HG03108 (cell line): Measurements from ENCODE around the gene DNAJB1.

Source experiments
- ATAC-seq: cut with Tn5 transposase; IDR thresholded peaks from one replicate; pipeline ENCODE4 v1.9.1; 2021; ENCODE audit warnings: moderate library complexity; ENCODE audit not compliant: unreplicated experiment

The DNAJB1 gene

DNA sequence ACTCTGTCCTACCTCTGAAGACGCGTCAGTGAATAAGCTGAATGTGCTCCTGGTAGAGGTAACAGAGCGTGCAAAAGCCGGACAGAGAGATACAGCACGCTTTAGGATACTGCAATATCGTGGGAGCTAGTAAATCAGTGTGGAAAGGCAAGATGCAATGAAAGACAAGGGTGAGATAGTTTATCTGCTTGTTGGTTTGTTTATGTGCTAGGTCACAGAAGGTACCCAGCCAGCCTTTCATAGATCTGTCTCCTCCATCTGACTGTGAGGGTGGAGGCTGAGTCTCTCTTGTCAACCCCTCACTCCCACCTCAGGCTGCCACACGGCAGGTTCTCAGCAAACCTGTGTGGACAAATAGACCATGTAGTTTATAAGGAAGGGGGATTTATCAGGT is 21.4 kb downstream of the DNAJB1 start:
- ATAC-seq: no peak

GRCh38 chr19:14496029-14496833 is 22.0 kb downstream of the DNAJB1 start, which contains the start of gene GIPC1:
Gene GIPC1 (minus strand): TSS chr19:14496127. CDS start chr19:14482976, 13,151 bp downstream.
- ATAC-seq: no peak

DNA sequence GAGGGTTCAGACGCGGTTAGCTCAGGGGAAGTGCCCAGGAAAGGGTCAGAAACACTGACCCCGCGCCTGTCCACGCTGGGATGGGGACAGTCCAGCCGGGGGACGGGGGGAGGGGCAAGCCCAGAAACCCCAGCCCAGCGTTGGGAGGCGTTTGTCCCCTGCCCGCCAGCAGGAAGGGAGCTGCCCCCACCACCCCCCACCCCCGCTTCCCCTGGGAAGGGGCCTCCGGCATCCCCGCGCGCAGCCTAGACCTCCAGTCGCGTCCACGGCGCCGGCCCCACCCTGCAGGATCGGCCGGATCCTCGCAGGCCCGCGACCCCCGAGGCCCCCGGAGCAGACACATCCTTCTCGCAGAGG is 22.5 kb downstream of the DNAJB1 start:
- ATAC-seq: no peak

DNA sequence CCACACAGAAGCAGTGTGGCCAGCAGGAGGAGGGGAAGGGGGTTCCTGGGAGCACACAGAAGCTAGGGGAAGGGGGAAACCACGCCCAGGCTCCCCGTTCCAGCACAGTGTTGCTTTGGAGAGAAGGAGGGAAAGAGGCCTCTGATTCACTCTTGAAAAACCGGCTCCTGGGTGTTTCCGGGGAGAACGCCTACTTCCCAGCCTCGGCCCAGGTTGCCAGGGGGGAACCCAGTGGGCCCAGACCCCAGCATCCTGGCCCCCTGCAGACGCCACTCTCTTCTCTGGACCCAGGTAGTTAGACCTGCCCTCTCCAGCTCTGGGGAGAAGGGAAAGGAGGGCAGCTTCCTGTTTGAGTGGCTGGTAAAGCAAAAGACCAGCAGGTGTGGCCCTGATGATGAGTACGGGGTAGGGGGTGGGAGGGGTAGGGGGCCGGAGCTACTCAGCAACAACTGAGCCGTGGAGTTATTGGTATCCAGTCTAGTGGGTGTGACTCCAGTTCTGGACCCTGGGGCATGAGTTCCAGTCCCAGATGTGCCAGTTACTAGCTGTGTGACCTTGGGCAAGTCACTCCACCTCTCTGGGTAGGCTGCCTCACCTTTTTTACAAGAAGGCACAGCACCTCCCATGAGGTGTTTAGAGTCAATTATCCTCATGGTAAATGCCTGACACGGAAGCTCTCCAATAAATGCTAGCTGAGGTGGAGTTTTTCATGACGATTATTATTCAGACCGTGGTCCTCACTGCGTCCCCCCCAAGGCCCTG is 23.1 kb downstream of the DNAJB1 start:
- no peak for ATAC-seq

GRCh38 chr19:14494411-14494810 is 23.8 kb downstream of the DNAJB1 start:
- no peak for ATAC-seq

GRCh38 chr19:14492756-14493337 is 25.4 kb downstream of the DNAJB1 start:
- ATAC-seq: no peak

DNA sequence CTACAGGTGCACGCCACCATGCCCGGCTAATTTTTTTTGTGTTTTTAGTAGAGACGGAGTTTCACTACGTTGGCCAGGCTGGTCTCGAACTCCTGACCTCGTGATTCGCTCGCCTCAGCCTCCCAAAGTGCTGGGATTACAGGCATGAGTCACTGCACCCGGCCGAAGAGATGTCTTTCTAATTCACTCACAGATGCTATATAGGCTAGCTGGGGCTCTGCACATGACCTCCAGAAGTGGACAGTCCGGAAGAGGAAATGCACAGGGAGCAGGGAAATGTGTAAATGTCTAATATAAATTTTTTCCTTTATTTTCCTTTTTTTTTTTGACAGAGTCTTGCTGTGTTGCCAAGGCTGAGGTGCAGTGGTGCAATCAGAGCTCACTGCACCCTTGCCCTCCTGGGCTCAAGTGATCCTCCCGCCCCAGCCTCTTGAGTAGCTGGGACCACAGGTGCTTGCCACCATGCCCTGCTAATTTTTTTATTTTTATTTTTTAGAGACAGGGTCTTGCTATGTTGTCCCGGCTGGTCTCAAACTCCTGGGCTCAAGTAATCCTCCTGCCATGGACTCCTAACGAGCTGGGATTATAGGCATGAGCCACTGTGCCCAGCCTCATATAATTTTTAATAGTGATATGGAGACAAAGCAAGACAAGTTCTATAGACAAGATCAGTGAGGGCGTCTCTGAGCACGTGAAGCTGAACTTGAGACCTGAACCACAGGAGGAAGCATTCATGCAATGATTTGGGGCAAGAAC is 30.6 kb downstream of the DNAJB1 start:
- ATAC-seq: no peak

- ATAC-seq: no peak
Observed at GRCh38 chr19:14482172-14482941, 35.8 kb downstream of the DNAJB1 start.

GRCh38 chr19:14480700-14481079 is 37.5 kb downstream of the DNAJB1 start:
- no peak for ATAC-seq

DNA sequence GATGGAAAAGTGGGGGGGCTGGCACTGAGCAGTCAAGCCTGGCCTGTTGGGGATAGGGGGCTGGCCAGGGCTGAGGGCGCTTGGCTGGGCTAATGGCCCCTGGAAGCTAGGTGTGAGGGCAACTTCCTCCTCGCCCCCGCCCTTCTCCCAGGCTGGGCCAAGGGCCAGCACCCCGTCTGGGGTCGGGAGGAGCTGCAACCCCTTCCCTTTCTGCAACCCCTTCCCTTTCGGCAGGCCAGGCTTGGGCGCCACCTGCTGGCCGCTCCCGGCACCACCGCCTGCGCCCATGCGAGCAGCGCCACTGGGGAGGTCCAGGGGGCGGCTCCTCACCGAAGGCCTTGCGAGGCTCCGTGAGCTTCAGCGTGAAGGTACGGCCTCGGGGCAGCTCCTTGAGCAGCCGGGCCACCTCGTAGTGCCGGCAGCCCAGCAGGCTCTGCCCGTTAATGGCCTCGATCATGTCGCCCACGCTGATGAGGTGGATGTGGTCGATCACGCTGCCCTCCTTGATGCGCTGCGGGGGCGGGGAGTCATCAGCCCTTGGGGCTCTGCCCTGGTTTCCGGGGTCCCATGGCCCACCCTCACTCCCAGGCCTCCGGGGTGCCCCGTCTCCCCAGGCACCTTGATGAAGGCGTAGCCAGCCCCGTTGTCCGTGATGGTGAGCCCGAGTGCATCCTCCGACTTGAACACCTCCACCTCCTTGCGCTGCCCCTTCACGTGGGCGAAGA is 38.1 kb downstream of the DNAJB1 start:
- ATAC-seq: no peak

GRCh38 chr19:14479309-14479974 is 38.8 kb downstream of the DNAJB1 start:
- no peak for ATAC-seq

DNA sequence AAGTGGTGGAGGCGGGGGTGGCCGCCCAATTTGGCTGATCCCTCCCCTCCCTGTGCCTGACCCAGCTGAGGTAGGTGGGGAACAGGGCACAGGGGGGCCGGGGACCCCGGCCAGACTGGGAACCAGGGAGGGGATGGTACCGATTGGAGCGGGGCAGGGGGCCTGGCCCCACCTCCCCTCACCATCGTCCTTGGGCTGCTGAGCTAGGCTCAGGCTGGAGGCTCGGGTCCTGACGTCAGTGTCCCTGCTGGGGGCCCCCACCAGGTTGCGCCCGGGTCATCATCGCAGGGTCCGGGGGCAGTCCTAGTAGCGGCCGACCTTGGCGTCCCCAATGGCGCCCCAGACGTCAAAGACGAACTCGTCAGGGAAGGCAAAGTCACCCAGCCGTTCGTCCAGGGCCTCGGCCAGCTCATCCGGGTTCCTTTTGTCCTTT is 40.1 kb downstream of the DNAJB1 start:
- no peak for ATAC-seq

GRCh38 chr19:14477418-14478112 is 40.6 kb downstream of the DNAJB1 start:
- ATAC-seq: no peak

DNA sequence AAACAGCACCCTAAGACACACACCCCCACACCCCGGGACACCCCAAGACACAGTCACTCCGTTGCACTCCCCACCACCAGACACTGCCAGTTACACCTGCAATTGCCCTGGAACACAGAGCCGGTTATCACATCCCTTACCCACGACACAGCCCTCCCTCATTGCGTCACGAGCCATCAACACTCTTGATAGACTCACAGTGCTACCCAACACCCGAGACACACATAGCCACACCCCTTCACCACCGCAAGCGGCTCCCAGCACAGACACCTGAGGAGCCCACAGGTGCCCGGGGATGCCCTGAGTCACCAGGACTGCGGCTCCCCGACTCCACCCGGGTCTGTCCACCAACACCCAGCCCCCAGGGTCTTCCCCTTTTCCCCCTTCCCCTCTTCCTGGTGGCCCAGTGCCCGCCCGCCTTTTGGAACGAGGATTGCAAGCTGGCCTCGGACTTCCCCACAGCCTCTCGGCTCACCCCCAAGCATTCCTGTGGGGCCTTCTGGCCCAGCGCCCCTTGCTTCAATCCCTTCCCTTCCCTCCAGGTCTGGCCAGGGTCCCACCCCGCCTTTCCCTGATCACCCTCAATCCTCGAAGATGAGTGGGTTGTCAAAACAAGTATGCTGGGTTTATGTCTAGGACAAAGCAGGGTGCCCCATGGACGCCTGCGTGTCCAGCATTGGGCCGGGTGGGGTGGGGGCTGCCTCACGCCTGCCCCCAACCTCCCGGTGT is 41.4 kb downstream of the DNAJB1 start:
- ATAC-seq: no peak

DNA sequence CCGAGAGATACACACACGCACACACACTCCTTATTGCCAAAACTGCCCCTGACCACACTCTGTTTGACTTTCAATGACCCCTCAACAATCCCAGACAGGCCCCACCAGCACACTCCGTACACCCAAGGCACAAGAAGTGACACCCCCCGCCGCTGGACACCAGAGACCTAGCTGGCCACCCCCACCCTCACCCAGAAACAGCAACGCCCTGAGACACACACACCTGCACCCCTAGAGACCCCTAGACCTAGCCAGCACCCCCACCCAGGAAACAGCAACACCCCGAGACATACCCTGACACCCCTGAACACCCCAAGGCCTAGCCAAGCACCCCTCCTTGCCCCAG is 41.9 kb downstream of the DNAJB1 start:
- no peak for ATAC-seq

GRCh38 chr19:14475251-14476073 is 42.7 kb downstream of the DNAJB1 start, which contains the start of gene PTGER1:
Gene PTGER1 (minus strand): TSS chr19:14475354. CDS start chr19:14474320, 1,034 bp downstream.
- no peak for ATAC-seq

GRCh38 chr19:14474827-14475226 is 43.4 kb downstream of the DNAJB1 start:
- ATAC-seq: no peak
